SK-N-SH (cell line): Measurements from ENCODE around the gene MBOAT2.

ENCODE experiments used
- CTCF ChIP-seq: fragments of 200-600 bp; sonication (generic); IDR thresholded peaks from 2 replicates; pipeline ENCODE4 v1.6.1; 2017; ENCODE audit warnings: antibody characterized with exemption, mild to moderate bottlenecking, moderate library complexity
- MAX ChIP-seq: IDR thresholded peaks from 2 replicates; pipeline ENCODE4 v1.4.0; 2012; ENCODE audit warnings: low read depth
- RAD21 ChIP-seq: IDR thresholded peaks from 2 replicates; pipeline ENCODE4 v1.6.1; 2012; ENCODE audit warnings: mild to moderate bottlenecking, low read length
- RCOR1 ChIP-seq: fragments of 150-350 bp; IDR thresholded peaks from 2 replicates; pipeline ENCODE4 v1.6.1; 2017; ENCODE audit warnings: antibody characterized with exemption, low read length
- REST ChIP-seq: IDR thresholded peaks from 2 replicates; pipeline ENCODE4 v1.6.1; 2012; ENCODE audit warnings: mild to moderate bottlenecking, low read depth, low read length, moderate library complexity
- SIN3A ChIP-seq: IDR thresholded peaks from 2 replicates; pipeline ENCODE4 v1.6.1; 2012; ENCODE audit warnings: low read depth, mild to moderate bottlenecking, low read length, moderate library complexity, borderline replicate concordance
- USF1 ChIP-seq: IDR thresholded peaks from 2 replicates; pipeline ENCODE4 v1.4.0; 2012; ENCODE audit warnings: low read depth, borderline replicate concordance
- ZBTB33 ChIP-seq: IDR thresholded peaks from 2 replicates; pipeline ENCODE4 v1.4.0; 2012; ENCODE audit warnings: low read depth, borderline replicate concordance

- no peak for TF ChIP-seq MAX
- TF ChIP-seq ZBTB33: no peak
- no peak for TF ChIP-seq USF1
- no peak for TF ChIP-seq CTCF
- no peak for TF ChIP-seq RAD21
- peak; percentile 44; the same call in 1 of the 2 replicates for TF ChIP-seq RCOR1
- no peak for TF ChIP-seq REST
- TF ChIP-seq SIN3A: no peak
Measured at GRCh38 chr2:8934338-8934737, 69.1 kb downstream of the MBOAT2 start.
